ENCODE measurements around the gene ZCCHC10.
A peak's percentile ranks its signal among the peaks of the same experiment; 100 is the strongest.
"Not testable (repeated sequence)": the region's sequence is repeated elsewhere in the genome, so short reads cannot be mapped to it uniquely, and the experiment has no call there.

The ZCCHC10 gene

GRCh38 chr5:132971483-132972435, 54.6 kb downstream of the ZCCHC10 start:
- no peak for DNase-seq

DNA sequence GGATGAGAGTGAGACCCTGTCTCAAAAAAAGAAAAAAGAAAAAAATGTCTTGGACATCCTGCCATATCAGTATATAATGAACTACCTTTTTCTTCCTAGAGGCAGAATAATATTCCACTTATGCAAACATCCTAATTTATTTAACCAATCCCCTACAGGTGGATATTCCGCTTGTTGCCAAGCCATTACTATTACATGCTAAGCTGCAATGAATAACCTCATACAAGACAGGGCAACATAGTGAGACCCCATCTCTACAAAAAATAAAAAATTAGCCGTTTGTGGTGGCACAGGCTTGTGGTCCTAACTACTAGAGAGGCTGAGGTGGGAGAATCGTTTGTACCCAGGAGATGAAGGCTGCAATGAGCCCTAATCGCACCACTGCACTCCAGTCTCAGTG, 61.2 kb downstream of the ZCCHC10 start:
- no peak for DNase-seq

DNA sequence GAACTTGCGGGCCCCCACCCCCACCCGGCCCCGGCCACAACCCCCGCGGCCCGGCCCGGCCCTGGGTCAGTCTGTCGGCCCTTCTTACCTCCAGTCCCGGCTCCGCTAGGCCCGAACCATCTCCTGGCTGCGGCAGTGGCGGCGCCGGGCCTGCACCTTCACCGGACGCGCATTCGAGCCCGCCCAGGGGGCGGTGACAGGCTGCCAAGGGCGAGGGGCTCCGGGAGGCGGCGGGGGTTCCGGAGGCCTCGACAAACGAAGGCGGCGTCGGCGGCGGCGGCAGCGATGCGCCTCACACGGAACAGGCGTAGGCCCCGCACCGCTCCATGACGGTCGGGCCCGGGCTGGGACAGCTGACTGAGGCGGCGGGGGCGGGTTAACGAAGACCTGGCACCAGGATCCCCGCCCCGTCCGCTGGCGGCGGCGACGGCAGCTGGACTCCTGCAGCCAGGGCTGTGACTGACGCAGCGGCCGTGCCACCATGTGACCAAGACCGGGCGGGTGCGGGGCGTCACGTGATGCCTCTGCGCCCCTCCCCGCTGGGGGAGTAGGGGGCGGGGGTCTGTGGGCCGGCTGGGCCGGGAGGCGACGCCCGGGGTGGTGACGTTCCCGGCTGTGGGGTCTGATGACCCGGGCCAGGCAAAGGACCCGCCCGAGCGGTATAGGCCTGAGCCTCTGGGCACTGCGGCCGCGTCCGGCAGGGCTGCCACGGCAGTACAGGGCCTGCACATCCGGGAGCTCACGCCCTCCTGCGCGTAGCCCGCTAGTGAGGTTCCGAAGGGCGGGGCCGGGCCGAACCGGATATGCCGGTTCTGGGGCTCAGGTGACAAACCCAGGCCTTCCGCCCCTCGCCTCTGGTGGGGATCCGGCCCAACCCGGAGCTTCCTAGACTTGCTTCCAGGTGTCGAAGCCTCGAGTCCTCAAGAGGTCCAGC, 62.9 kb downstream of the ZCCHC10 start, which contains the start of gene AFF4:
TSS of gene AFF4 (minus strand) at position 464 of the 934 bp plus-strand sequence. CDS start 26,445 bp downstream, outside the sequence.
- peak; percentile 74 to 93 for DNase-seq

GRCh38 chr5:132962429-132963021, 63.8 kb downstream of the ZCCHC10 start:
- peak; percentile 28 to 44 for DNase-seq

DNA sequence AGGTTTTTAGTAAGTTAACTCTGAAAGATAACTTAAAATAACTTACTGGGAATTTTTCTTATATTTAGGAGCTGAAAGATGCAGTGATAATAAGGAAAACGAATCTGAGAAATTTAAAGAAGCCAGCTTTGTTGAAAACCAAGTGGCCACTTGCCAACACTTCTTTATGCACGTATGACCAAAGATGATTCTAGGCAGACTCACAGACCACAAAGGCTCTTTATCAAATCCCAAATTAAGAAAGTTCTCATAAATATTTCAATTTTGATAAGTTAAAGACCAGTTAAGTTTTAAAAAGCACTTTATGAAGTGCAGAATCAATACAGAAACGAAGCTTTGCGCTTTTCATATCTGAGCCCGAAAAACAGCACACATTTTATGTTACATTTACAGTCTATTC, 64.5 kb downstream of the ZCCHC10 start:
- no peak for DNase-seq

- DNase-seq = not testable (repeated sequence)
These were observed 65.1 kb downstream of the ZCCHC10 start for GRCh38 chr5:132961123-132961815.

- DNase-seq = not testable (repeated sequence)
These were observed 70.1 kb downstream of the ZCCHC10 start for GRCh38 chr5:132956166-132956799.

DNA sequence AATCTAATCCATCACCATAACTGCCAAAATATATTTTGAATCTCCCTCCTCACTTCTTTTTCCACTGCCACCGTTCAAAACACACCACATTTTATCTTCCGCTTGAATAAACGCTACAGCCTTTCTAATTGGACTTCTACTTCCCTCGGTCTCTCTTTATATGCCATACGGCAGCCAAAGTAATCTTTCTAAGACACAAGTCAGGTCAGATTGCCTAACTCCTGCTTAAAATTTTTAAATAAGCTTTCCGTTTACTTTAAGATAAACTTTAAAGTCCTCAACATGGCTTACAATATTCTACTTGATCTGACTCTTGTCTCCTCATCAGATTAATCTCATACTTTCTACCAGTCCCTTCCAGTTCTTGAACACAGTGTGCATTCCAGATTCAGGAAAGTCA, 72.6 kb downstream of the ZCCHC10 start:
- DNase-seq = no peak

- no peak for DNase-seq
These were observed 73.5 kb downstream of the ZCCHC10 start for GRCh38 chr5:132952829-132953228.

- no peak for DNase-seq
These were observed 74.5 kb downstream of the ZCCHC10 start for GRCh38 chr5:132951897-132952296.

DNA sequence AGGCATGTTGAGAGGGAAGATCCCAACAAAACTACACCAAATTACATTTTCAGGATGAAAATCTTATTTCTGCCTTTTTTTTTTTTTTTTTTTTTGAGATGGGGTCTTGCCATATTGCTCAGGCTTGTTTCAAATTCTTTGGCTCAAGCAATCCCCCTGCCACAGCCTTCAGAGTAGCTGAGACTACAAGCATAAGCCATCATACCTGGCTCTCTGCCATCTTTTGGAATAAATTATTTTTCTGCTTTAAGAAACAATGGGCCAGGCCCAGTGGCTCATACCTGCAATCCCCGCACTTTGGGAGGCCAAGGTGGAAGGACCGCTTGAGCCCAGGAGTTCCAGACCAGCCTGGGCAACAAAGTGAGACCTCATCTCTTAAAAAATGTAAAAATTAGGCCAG, 77.2 kb downstream of the ZCCHC10 start:
- DNase-seq = no peak

- DNase-seq = no peak
These were observed 78.7 kb downstream of the ZCCHC10 start for GRCh38 chr5:132947671-132948070.

Measured in NCI-H524 (cell line).